GM19351 (cell line): Measurements from ENCODE around the gene PTPRC.

Experiments
- ATAC-seq: cut with Tn5 transposase; IDR thresholded peaks from one replicate; pipeline ENCODE4 v1.9.1; 2021; ENCODE audit warnings: mild to moderate bottlenecking, moderate library complexity; ENCODE audit not compliant: unreplicated experiment

The PTPRC gene

DNA sequence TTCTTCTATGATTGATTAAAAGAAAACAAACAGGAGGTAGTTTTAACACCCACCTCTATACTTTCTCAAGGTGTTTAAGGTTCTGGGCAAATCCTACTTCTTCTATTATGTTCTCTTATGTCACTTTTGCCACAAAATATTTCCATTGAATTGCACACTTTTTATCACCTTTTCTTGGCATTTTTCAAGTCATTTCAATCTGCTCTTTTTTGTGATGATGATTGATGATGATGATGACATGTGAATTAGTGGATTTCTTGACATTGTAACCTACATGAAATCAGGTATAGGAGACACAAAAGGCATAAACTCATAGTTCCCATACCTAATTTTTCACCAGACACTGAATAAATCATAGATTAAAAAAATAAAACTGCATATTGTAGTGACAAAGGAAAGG is 4.1 kb downstream of the PTPRC start:
- ATAC-seq = no peak

GRCh38 chr1:198643808-198644207 is 5.0 kb downstream of the PTPRC start:
- no peak for ATAC-seq

GRCh38 chr1:198647055-198647454 is 8.2 kb downstream of the PTPRC start:
- ATAC-seq = no peak

- ATAC-seq = no peak
These were observed 9.8 kb downstream of the PTPRC start for GRCh38 chr1:198648592-198648991.

GRCh38 chr1:198649232-198649967 is 10.6 kb downstream of the PTPRC start:
- no peak for ATAC-seq

DNA sequence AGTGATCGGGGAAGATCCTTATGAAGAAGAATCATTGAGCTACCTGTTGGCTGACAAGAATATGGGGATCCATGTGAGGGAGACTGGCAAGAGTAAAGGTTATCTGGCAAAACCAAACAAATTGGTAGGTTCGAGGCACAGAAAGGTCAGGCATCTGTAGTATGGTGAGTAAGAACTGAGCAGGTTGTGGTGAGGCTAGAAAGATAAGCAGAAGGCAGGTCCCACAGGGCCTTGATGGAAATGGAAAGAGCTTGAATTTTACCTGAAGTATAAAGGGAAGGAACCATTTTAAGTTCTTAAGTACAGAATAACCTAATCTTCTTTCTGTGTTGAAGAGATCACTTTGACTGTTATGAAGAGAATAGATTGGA is 11.1 kb downstream of the PTPRC start:
- peak; percentile 69 for ATAC-seq

DNA sequence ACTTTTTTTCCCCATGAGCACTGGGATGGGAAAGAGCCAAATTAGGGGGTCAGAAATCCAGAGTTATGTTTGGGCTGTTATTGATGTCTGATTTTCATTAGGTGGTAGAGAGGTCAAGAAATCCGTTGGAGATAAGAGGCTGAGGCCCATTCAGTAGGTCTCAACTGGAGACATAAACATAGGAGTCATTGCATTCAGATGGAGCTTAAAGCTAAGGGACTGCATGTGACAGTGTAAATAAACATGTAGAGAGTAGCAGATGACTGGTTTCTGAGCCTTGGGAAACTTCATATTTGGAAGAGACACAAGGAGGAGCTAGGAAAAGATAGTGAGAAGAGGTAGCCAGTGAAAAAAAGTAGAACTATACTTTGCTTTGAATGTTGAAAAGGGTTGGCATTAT is 11.7 kb downstream of the PTPRC start:
- ATAC-seq = no peak

DNA sequence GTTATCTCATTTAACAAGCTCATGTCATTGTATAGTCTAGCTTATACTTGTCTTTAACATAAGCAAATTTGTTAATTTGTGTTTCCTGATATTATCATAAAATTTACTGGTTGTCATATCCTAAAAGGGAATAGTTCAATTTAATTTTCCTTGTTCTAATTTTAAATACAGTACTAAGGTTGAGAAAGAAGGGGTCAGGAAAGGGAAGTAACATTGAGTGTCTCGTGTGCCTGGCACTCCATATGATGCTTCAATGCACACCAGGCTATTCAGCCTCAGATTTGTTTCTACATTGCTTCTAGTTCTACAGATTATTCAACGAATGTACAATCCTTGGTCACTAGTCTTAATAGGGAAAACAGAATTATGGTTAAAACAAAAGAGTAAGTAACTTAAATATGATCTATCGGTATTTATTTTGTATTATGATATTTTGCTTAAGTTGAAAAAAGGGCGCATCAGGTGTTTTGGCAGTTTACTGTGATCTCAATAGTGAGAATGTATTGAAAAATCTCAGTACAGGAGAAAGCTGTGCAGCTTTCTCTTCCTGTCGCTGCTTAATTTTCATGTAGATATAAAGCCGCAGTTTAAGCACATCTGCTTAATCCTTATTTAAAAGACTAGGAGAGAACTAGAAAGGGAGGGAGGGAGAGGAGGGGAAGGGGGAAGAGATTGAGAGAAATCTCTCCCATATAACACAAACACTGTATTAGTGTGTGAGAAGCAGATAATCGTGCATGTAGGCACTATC is 13.0 kb downstream of the PTPRC start:
- peak; percentile 42 for ATAC-seq

- no peak for ATAC-seq
These were observed 15.1 kb downstream of the PTPRC start for GRCh38 chr1:198653808-198654413.

- ATAC-seq = peak; percentile 36
These were observed 16.8 kb downstream of the PTPRC start for GRCh38 chr1:198655459-198656121.

DNA sequence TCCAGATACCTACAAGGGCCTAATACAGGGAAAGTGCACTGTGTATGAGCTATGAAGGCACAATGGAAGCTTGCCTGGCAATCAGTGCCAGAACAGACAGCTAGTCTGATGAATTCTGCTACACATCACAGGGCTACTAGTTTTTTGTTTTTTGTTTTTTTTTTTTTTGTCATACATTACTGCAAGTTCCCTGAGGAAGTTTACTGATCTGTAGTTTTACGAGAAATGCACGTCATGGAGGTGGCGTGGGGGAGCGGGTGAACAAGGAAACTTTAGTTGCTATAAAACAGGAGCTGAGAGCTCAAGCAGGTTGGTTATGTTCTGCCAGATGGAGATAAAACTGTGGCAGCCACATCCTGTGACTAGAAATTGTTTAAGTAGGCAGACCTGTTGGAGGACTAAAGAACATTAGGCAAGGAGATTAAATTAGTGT is 17.7 kb downstream of the PTPRC start:
- ATAC-seq = no peak

GRCh38 chr1:198657550-198658064 is 18.8 kb downstream of the PTPRC start:
- peak; percentile 51 for ATAC-seq

DNA sequence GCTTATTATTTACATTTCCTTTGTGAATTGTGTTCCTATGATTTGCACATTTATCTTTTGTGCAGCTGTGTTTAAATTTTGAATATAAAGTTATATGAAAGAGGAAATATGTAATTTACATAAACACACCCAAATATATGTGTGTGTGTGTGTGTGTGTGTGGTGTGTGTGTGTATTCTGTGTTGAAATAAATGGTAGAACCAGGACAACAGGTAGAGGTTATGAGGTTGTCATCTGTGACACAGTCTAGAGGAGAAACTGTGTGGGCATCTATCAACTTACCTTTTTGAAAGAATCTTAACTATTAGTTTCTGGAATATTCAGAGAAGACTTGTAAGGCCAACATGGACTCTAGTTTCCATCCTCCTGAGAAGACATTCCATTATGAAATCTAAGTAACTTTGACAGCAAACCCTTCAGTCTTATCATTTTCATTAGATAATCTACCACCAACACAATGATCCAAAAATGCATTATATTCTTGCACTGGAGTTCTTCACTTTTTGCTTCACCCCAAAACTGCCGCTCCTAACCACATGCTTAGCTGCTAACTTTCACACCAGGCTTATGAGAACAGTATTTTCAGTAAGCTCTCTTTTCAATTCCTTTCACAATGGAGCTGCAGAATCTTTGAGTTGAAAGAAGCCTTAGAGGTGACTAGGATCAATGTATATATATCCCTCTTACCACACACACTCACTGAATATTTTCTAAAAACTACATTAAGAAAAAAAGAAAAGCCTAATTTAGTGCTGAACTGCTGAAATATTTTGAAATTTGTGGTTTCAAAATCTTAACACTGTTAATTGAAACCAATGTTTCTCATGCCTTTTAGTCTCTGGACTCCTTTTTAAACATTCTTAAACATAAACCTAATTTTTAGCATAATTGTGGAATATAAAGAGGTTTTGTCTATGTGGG is 21.8 kb downstream of the PTPRC start:
- peak; percentile 47 for ATAC-seq

GRCh38 chr1:198662821-198663220 is 24.0 kb downstream of the PTPRC start:
- no peak for ATAC-seq

GRCh38 chr1:198664068-198664788 is 25.4 kb downstream of the PTPRC start:
- ATAC-seq = peak; percentile 24

DNA sequence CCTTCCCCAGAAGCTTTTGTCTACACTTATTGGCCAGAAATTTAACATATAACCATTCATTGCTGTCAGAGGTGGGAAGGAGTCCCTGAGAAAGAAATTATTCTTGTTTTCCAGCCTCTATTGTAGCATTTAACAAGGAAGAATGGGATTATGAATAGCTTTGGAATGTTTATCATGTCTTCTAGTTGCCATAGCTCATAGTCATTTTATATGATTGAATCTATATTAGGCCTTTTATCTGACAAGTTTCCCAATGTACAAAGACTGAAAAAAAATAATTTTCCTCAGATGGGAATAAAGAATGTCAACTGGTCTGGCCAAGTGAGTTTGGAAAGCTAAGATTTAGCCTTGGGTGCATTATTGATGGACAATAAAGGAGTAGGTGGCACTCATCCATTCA is 28.3 kb downstream of the PTPRC start:
- no peak for ATAC-seq

DNA sequence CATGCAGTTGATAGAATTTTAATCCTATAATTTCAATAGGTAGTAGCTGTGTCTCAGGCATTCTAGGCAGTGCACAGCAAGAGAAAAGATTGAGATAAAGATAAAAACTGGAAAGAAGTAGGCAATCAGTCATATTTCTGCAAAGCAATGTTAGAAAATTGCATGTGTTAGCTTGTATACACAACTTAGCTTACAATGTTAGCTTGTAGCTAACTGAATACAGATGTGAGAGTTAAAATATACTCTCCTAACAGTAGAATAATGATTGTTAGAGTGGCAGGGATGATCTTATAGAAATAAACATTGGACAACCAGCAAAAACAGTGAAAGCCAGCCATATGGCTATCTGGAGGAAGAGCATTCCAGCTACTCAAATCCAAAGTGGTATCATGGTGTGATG is 29.0 kb downstream of the PTPRC start:
- no peak for ATAC-seq

DNA sequence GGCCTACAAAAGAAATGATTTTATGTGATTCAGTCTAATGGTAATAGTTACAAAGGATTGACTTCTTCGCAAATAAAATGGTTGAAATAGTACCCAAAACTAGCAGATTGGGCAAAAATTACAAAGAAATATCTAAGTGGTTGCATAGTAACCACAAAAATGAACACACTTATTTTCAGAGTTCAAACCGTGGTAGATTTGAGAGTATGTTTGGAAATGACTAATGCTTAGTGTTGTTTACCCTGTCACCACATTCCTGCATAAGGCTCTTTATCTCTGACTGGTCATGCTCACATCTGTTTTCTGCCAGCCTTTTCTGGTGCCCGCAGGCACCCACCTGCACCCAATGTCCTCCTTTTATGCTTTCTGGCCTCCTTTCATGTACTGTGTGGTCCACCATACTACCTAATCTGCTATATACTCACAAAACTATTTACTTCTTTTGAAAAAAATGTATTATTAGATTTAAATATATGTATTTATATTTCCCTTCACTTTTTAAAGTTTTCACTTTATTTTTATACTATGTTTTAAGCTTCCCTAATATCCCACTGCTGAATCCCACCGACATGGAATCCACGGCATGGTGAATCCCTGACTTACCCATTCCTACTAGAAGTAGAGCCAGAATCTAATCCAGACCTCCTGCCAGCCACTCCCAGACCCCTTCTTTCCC is 30.3 kb downstream of the PTPRC start:
- ATAC-seq = peak; percentile 78

- ATAC-seq = no peak
These were observed 30.9 kb downstream of the PTPRC start for GRCh38 chr1:198669771-198670170.
